ENCODE measurements around the gene ITCH. TPM values are rescaled to one million over a fixed set of nuclear protein-coding genes. Genes with fewer than 3 reads are reported as not detected.

Gene ITCH
- total and polyA plus RNA-seq, 9 of the 15 experiments (the other 6 are each of a cell fraction or from before 2014, with no cell fraction given): 7.5 to 53.0 (median 22.9) TPM

GRCh38 chr20:34557936-34558319, 194.9 kb downstream of the ITCH start:
- H3K9me3 ChIP-seq (replicated peaks; ENCODE audit: control insufficient read depth, insufficient read depth, low read depth, low read length): no peaks in the 10 kb centered on the region
- H3K36me3 ChIP-seq (ENCODE audit: control insufficient read depth, insufficient read depth, low read length): peaks cover 11% of the 10 kb centered on the region; the same call in 1 of the 3 replicates
- no peak for FAIRE-seq
- H3K27ac ChIP-seq (ENCODE audit: extremely low read depth, low read depth, low read length): peak overlapping the region; percentile 54; the same call in 2 of the 3 replicates
- H2AFZ ChIP-seq (ENCODE audit: low read depth, low read length): 0 out of 2 replicates have a peak overlapping the region, but pooled peaks have one; percentile 50
- no peaks in the 10 kb centered on the region for H4K20me1 ChIP-seq (replicated peaks; ENCODE audit: control insufficient read depth, insufficient read depth, low read length)
- peaks cover 2 to 19% of the 10 kb centered on the region in 2 experiments; a peak in 3 of 5 replicates for H3K4me1 ChIP-seq (replicated peaks in 1 of 2; ENCODE audit: control insufficient read depth in 2 of 2, insufficient read depth in 2 of 2, low read length in 2 of 2)
- POLR2A ChIA-PET: interaction anchor here (0.6 to 1.5 kb wide), 6 partner anchors 10 to 139 kb away, joined by 3 to 7 read pairs (median 4); no protein-coding TSS in a partner anchor
- intact Hi-C loops (cut with micrococcal nuclease) (no loop called here), in situ Hi-C loops (cut with MboI) (no loop called here)
- peak overlapping the region; percentile 46 to 87 for H3K9ac ChIP-seq (ENCODE audit: insufficient read depth in 1 of 2, low read depth in 2 of 2, low read length in 2 of 2)
- no TSS peak for BruUV-seq (replicated peaks)
- DNase-seq (ENCODE audit: extremely low read depth in 1 of 4, low spot score in 3 of 4): no peak
- no peaks in the 10 kb centered on the region for H3K27me3 ChIP-seq (ENCODE audit: control insufficient read depth in 2 of 2, insufficient read depth in 2 of 2, low read length in 2 of 2)
- no peak for ATAC-seq
- H3K79me2 ChIP-seq (ENCODE audit: control insufficient read depth, insufficient read depth, low read length): no peaks in the 10 kb centered on the region
- 74% methylated on average over 10 of the region's 11 CpGs for WGBS (ENCODE audit: insufficient coverage, low coverage, missing lambda C conversion rate)
- H3K4me3 ChIP-seq: peak overlapping the region; percentile 34
- no peaks in the 10 kb centered on the region for H3K9me1 ChIP-seq (ENCODE audit: control insufficient read depth, insufficient read depth, low read length)
- H3K4me2 ChIP-seq (ENCODE audit: insufficient read depth, low read length): peak overlapping the region; percentile 46; the same call in 1 of the 2 replicates
- CTCF ChIA-PET (ENCODE audit: low intra/inter-chr PET ratio): no interaction called here
- TF ChIP-seq ZNF318 (IDR thresholded peaks at IDR 0.05; ENCODE audit: borderline replicate concordance in 1 of 2, low read depth in 1 of 2): no peak
- no peak for TF ChIP-seq TEAD4 (IDR thresholded peaks at IDR 0.05; ENCODE audit: low read length)
- TF ChIP-seq TEAD4 (CRISPR knock-in tag; IDR thresholded peaks at IDR 0.05; ENCODE audit: borderline replicate concordance): no peak
- no peak for TF ChIP-seq MCM5 (IDR thresholded peaks at IDR 0.05; ENCODE audit: low read depth)
- no peak for TF ChIP-seq ZNF57 (CRISPR knock-in tag; IDR thresholded peaks at IDR 0.05)
- TF ChIP-seq RBM17 (IDR thresholded peaks at IDR 0.05; ENCODE audit: borderline replicate concordance, low read depth, low read length): no peak
- TF ChIP-seq TBP (optimal IDR thresholded peaks at IDR 0.05; ENCODE audit: low read depth, low read length): no peak
- TF ChIP-seq ADNP (tag; IDR thresholded peaks at IDR 0.05): no peak
- no peak for TF ChIP-seq MAX (CRISPR knock-in tag; IDR thresholded peaks at IDR 0.05)
- TF ChIP-seq ZNF253 (CRISPR knock-in tag; conservative IDR thresholded peaks at IDR 0.05): no peak
- no peak for TF ChIP-seq EWSR1 (IDR thresholded peaks at IDR 0.05; ENCODE audit: borderline replicate concordance, low read depth, partially characterized antibody)
- no peak for TF ChIP-seq ZFP91 (CRISPR knock-in tag; IDR thresholded peaks at IDR 0.05)
